Activated CD8-positive, alpha-beta T cell treated with anti-CD3 and anti-CD28 coated beads, Interleukin-2, amount 10 ng/mL, durations not matched to agents 7 days and 5 days (primary cell): ENCODE data around the gene WASF2. TPM values are rescaled to one million over a fixed set of nuclear protein-coding genes. Genes with fewer than 3 reads are reported as not detected.

ENCODE experiments used
- ATAC-seq: fragments of 150-1000 bp; cut with Tn5 transposase; one replicate; pipeline ENCODE4 v1.10.0; 2021; ENCODE audit warnings: moderate library complexity
- CTCF ChIA-PET: fragments of 350-600 bp; sonication (Branson Sonifier 250); formaldehyde crosslinking; loops from one replicate; lab custom pipeline; 2021; ENCODE audit warnings: antibody characterized with exemption; lab: Charles Lee
- POLR2A ChIA-PET: fragments of 350-600 bp; sonication (Branson Sonifier 250); formaldehyde crosslinking; loops from one replicate; lab custom pipeline; 2021; ENCODE audit warnings: antibody characterized with exemption; lab: Charles Lee
- DNase-seq: peaks from one replicate; pipeline ENCODE4 v3.0.0-alpha.2; 2020
- H3K27ac Mint-ChIP-seq: one replicate; pipeline ENCODE4 v1.8.0; 2021; ENCODE audit warnings: mild to moderate bottlenecking, mixed read lengths
- H3K27me3 Mint-ChIP-seq: one replicate; pipeline ENCODE4 v1.8.0; 2021; ENCODE audit warnings: low read depth, mixed read lengths
- H3K36me3 Mint-ChIP-seq: one replicate; pipeline ENCODE4 v1.8.0; 2021; ENCODE audit warnings: low read depth, mixed read lengths
- H3K4me1 Mint-ChIP-seq: one replicate; pipeline ENCODE4 v1.8.0; 2021; ENCODE audit warnings: low read depth, mixed read lengths
- H3K4me3 Mint-ChIP-seq: one replicate; pipeline ENCODE4 v1.8.0; 2021; ENCODE audit warnings: mild to moderate bottlenecking, mixed read lengths
- H3K9me3 Mint-ChIP-seq: one replicate; pipeline ENCODE4 v1.8.0; 2022; ENCODE audit warnings: mixed read lengths; ENCODE audit not compliant: insufficient read depth
- total RNA-seq, 2 experiments: library from RNA; stranded (reverse); gene quantifications; one replicate each; pipeline ENCODE4 v1.2.3, GENCODE V29; 2021

WASF2 gene
- total RNA-seq, 2 experiments from 2014 or later = 120 to 127 TPM

DNA sequence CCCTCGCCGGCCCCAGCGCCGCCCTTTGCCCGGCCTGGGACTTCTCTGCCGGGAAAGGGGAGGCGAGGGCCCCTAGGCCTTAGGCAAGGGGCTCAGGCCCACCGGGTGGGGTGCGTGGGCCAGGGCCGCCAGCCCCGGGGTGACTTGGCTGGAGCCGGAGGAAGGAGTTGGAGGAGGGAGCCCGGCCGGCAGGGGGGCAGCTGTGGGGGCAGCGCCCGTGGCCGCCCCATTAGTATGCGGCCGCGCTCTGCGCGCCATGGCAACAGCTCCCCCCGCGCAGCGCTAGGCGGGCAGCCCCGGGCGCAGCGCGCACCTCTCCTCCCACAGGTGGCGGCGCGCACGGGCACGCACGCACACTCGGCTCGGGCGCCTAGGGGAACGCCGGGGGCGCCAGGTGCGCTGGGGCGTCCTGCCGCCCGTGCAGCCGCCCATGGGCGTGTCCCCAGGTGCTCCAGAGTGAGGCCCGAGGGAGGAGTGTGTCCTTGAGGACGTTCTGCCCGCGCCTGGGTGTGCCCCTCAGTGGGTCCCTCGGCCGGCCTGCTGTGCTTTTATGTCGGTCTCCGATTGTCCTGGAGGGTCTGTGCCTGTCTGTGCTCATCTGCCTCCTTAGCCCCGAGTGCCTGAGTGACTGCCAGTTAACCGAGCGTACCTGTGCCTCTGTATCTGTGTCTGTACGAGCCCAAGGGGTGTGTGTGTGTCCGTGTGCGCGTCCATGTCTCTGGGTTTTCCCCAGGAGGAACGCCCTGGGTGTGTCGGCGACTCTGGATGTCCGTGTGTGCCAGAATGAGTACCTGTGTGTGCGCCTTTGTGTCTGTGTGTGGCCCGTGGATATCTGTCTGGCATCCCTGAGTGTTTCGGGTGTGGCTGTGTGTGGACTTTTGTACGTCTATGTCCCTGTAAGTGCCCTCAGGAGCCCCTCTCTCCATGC is 38.2 kb upstream of the WASF2 start:
- ChIA-PET CTCF (interaction anchor here (2.1 to 2.9 kb wide), 2 partner anchors 28 to 135 kb away, joined by 7 to 13 read pairs; no protein-coding TSS in a partner anchor), POLR2A (no interaction called here)
- H3K9me3 Mint-ChIP-seq = no peaks in the 10 kb centered on the region
- peaks cover 61% of the 10 kb centered on the region for H3K4me1 Mint-ChIP-seq
- DNase-seq (peak; percentile 42), ATAC-seq (peak; percentile 14)
- peak overlapping the region; percentile 34 for H3K4me3 Mint-ChIP-seq
- H3K27ac Mint-ChIP-seq = peak overlapping the region; percentile 31
- peaks cover 17% of the 10 kb centered on the region for H3K36me3 Mint-ChIP-seq
- H3K27me3 Mint-ChIP-seq = no peaks in the 10 kb centered on the region

DNA sequence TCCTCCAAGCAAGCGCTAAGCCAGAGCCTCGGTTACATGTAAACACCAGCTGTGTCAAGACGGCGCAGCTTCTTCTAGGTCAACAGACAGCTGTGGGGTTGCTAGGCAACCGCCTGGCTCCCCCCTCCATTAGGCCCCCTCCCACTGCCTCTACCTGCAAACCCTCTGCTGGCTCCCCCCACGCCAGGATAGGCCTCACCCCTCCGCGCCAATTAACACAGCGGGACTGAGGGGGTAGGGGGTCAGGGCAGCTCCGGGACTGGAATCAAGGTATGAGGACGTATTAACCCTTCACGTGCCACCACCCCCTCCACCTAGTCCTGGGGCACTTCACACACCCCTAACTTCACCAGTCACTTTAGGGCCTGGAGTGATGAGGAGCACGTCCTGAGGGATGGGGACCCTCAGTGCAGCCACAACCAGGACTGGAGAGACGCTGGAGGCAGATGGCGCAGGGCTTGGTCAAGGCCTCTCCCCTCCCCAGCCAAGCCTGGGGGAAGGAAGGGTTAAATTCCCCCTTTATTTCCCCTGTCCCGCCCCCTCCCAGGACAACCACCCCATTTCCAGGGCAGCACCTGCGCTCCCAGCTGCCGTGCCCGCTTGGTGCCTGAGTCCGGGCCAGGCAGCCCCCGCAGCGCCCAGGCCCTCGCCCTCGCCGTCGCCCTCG is 37.4 kb upstream of the WASF2 start:
- H3K27ac Mint-ChIP-seq = no peak overlapping the region
- POLR2A ChIA-PET = interaction anchor here (0.9 kb wide), 1 partner anchor 12 kb away, joined by 3 read pairs; no protein-coding TSS in a partner anchor
- peaks cover 60% of the 10 kb centered on the region for H3K4me1 Mint-ChIP-seq
- no peak for ATAC-seq
- H3K9me3 Mint-ChIP-seq = no peaks in the 10 kb centered on the region
- peaks cover 16% of the 10 kb centered on the region for H3K36me3 Mint-ChIP-seq
- H3K4me3 Mint-ChIP-seq = peak overlapping the region; percentile 13
- no peaks in the 10 kb centered on the region for H3K27me3 Mint-ChIP-seq
- CTCF ChIA-PET = interaction anchor here (2.9 to 7.1 kb wide), 2 partner anchors 79 to 136 kb away, joined by 13 to 97 read pairs; partner anchors contain the start of gene AHDC1
- peak; percentile 60 for DNase-seq

DNA sequence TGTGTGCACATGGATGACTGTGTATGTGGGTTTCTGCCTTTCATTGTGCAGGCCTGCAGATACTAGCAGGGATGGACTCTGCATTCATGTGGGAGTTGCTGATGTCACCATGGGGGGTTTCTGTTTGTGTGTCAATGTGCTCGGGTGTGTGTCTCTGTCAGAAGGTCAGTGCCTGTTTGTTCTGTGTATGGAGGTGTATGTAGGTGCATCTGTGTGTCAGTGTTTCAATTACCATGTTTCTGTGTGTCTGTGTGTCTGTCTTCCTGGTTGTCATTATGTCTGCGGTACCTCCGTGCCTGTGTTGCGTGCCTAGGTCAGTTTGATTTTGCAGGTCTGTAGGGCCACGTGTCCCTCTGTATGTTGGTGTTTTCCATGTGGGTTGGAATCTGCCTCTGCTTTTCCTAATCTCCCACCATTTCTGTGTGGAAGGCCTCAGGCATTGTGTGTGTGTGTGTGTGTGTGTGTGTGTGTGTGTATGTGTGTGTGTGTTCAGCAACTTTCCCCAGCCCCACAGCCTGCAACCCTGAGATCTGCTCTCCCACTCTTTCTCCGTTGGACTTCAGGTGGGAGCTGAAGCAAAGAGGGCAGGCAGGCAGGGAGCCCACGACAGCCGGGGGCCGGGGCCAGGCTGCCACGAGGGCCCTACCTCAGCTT is 36.7 kb upstream of the WASF2 start:
- peaks cover 60% of the 10 kb centered on the region for H3K4me1 Mint-ChIP-seq
- CTCF ChIA-PET = interaction anchor here (1.1 to 7.1 kb wide), 8 partner anchors 31 to 136 kb away, joined by 3 to 97 read pairs (median 12); partner anchors contain the start of gene AHDC1
- POLR2A ChIA-PET = interaction anchor here (0.9 to 5.9 kb wide), 5 partner anchors 11 to 92 kb away, joined by 3 to 51 read pairs (median 5); partner anchors contain the start of gene WASF2
- no peak for DNase-seq
- no peaks in the 10 kb centered on the region for H3K27me3 Mint-ChIP-seq
- H3K27ac Mint-ChIP-seq = peak overlapping the region; percentile 65
- H3K9me3 Mint-ChIP-seq = no peaks in the 10 kb centered on the region
- no peak for ATAC-seq
- peak overlapping the region; percentile 66 for H3K4me3 Mint-ChIP-seq
- H3K36me3 Mint-ChIP-seq = peaks cover 11% of the 10 kb centered on the region

DNA sequence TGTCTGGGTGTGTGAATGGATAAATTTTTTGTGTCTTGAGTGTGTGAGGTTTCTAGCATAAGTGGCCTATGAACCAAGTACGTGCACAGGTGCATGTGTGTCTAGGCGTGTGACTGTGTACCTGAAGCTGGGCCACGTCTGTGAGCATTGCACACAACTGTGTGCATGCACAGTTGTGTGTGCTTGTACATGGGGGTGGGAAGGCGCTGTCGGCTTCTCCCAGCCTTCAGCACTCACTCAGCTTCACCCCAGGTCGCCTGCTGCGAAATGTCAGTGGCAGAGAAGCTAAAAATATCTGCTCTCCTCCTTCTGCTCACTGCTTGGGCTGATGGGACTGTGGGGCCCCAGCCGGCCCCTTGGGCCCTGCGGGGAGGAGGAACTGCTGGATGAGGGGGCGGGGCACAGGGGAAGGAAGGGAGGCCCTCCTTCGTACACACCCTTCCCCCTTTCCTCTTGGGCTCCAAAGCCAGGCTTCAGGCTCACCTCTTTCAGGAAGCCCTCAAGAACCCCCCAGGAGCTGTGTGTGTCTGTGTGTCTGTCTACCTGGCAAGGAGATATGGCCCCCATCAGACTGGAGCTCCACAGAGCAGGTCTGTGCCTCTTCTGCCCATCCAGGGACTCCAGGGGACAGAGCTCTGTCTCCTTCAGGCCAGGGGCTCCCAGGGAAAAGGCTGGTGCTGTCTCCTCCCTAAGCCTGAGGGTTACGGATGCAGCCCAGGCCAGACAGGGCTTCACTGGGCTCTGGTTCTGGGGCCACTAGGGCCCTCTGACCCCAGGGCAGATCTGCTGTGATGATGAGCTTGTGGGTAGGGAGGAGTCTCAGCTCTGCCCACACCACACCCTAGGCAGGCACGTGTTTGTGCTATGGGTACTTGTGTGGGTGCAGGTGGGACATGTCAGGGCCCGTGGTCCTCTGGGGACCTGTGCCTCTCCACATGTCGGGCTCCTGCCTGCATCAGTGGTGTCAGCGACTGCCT is 35.6 kb upstream of the WASF2 start:
- Mint-ChIP-seq H3K4me1 (peaks cover 67% of the 10 kb centered on the region), H3K4me3 (peak overlapping the region; percentile 66), H3K27ac (peak overlapping the region; percentile 65), H3K36me3 (peaks cover 11% of the 10 kb centered on the region), H3K27me3 (no peaks in the 10 kb centered on the region), H3K9me3 (no peaks in the 10 kb centered on the region)
- ChIA-PET CTCF (interaction anchor here (0.6 to 7.1 kb wide), 12 partner anchors 10 to 137 kb away, joined by 3 to 97 read pairs (median 8); partner anchors contain the start of genes AHDC1 and WASF2), POLR2A (interaction anchor here (0.9 to 5.9 kb wide), 5 partner anchors 10 to 123 kb away, joined by 4 to 51 read pairs (median 5); partner anchors contain the start of gene WASF2)
- DNase-seq (peak; percentile 85), ATAC-seq (peak; percentile 56)

DNA sequence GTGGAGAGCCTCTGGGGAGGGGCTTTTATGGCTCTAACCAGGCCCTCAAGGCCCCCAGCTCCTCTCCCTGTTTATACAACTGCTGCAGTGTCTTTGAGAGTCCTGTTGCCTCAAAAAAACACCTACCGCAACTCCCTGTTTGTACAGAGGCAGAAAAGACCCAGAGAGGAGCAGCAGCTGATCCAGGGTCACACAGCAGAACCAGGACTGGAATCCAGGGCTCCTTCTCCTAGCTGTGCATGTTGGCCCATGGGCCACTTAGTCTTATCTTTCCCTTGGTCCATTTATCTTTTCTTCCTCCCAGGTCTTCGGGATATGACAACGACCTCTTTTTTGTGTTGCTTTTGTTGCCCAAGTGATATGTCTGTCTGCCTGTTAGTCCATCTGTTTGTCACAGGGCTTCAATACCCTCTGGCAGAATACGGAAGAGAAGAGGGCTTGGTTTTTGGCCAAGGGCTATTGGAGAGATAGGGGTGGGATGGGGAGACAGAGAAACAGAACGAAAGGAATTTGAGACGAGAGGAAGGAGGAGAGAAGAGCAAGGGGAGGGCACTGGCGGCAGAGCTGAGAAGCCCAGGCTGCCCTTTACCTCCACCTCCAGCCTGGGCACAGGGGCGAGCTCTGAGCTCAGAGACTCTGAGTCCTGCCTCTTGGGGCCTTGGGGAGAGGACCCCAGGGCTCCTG is 33.5 kb upstream of the WASF2 start:
- H3K27ac Mint-ChIP-seq = peak overlapping the region; percentile 93
- H3K36me3 Mint-ChIP-seq = peaks cover 8% of the 10 kb centered on the region
- POLR2A ChIA-PET = interaction anchor here (0.8 to 5.9 kb wide), 7 partner anchors 33 to 146 kb away, joined by 3 to 51 read pairs (median 3); partner anchors contain the start of gene WASF2
- no peaks in the 10 kb centered on the region for H3K27me3 Mint-ChIP-seq
- CTCF ChIA-PET = interaction anchor here (0.7 to 7.1 kb wide), 28 partner anchors 13 to 227 kb away, joined by 3 to 97 read pairs (median 6); partner anchors contain the start of genes AHDC1, IFI6 and WASF2
- H3K9me3 Mint-ChIP-seq = no peaks in the 10 kb centered on the region
- H3K4me3 Mint-ChIP-seq = peak overlapping the region; percentile 84
- peaks cover 77% of the 10 kb centered on the region for H3K4me1 Mint-ChIP-seq
- DNase-seq = no peak
- ATAC-seq = no peak

DNA sequence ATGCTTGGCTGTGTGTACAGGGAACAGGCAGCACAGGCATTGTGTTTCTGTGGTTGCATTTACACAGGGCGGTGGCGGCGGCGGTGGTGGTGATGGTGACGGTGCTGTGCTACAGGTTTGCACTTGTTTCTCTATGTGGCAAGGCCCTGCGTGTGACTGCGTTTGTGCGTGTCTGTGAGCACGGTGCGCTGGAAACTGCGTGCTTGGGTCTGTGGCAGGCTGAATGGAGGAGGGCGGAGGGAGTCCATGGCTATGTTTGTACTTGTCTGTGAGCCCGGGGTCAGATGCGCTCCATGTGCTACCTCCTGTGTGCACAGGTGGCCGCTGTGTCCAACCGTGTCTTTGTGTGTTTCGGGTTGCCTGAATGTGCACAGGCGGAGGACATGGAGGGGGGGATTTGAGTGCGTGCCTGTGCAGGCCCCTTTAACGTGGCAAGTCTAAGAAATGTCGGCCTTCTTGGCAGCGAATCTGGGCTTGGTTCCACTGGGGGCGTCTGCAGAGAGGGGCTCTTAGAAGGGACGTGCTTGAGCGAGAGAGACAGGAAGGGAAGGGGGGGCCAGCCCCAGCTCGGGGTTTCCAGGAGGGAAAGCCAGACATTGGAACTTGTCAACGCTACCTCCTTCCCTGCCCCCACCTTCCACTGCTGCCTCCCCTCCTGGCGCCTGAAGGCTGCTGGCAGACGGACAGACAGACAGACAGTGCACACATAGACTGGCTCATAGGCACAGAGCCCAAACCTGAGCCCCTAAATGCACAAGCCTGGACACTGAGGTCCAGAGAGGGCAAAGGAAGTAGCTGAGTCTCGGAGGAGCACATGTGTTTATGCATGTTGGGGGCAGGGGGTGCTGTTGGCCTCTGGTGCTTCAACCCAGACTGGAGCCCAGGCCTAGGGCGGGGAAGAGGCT is 32.7 kb upstream of the WASF2 start:
- H3K27me3 Mint-ChIP-seq = no peaks in the 10 kb centered on the region
- ChIA-PET POLR2A (interaction anchor here (0.6 to 5.9 kb wide), 10 partner anchors 15 to 180 kb away, joined by 3 to 51 read pairs (median 3); partner anchors contain the start of gene WASF2), CTCF (interaction anchor here (0.7 to 7.1 kb wide), 29 partner anchors 13 to 226 kb away, joined by 3 to 97 read pairs (median 5); partner anchors contain the start of genes AHDC1, IFI6 and WASF2)
- DNase-seq = peak; percentile 85
- H3K9me3 Mint-ChIP-seq = no peaks in the 10 kb centered on the region
- ATAC-seq = peak; percentile 52
- peak overlapping the region; percentile 84 for H3K4me3 Mint-ChIP-seq
- H3K27ac Mint-ChIP-seq = peak overlapping the region; percentile 93
- H3K36me3 Mint-ChIP-seq = peaks cover 8% of the 10 kb centered on the region
- peaks cover 81% of the 10 kb centered on the region for H3K4me1 Mint-ChIP-seq

DNA sequence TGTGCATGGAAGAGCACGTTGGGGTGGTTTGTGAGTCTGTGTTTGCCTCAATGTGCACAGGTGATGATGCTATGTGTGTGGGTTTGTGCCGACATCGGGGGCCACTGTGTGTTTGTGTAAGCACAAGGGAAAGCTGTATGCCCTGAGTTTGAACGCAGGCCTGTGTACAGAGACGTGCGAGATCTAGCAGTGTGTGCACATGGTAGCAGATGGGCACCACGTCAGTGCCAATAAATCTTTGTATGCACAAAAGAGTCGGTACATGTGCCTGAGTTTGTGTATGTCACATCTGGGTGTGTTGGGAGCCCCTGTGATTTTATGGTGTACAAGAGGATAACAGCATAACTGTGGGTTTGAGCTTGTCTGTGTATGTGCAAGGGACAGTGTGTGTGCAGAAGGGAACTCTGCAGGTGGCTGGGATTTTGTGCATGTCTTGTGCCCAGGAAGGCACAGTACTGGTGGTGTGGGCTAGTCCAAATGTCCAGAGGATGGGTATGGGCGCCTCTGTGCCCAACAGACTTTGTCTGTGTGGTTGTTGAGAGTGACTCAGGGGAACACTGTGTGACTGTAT is 32.0 kb upstream of the WASF2 start:
- Mint-ChIP-seq H3K4me3 (peak overlapping the region; percentile 84), H3K27me3 (no peaks in the 10 kb centered on the region), H3K27ac (peak overlapping the region; percentile 93), H3K36me3 (peaks cover 8% of the 10 kb centered on the region), H3K4me1 (peaks cover 80% of the 10 kb centered on the region), H3K9me3 (no peaks in the 10 kb centered on the region)
- ChIA-PET POLR2A (interaction anchor here (0.6 to 5.9 kb wide), 6 partner anchors 14 to 180 kb away, joined by 3 to 51 read pairs (median 4); partner anchors contain the start of genes SYTL1 and WASF2), CTCF (interaction anchor here (0.8 to 7.1 kb wide), 11 partner anchors 32 to 226 kb away, joined by 3 to 97 read pairs (median 11); partner anchors contain the start of genes AHDC1 and WASF2)
- ATAC-seq (peak; percentile 9), DNase-seq (peak; percentile 46)

DNA sequence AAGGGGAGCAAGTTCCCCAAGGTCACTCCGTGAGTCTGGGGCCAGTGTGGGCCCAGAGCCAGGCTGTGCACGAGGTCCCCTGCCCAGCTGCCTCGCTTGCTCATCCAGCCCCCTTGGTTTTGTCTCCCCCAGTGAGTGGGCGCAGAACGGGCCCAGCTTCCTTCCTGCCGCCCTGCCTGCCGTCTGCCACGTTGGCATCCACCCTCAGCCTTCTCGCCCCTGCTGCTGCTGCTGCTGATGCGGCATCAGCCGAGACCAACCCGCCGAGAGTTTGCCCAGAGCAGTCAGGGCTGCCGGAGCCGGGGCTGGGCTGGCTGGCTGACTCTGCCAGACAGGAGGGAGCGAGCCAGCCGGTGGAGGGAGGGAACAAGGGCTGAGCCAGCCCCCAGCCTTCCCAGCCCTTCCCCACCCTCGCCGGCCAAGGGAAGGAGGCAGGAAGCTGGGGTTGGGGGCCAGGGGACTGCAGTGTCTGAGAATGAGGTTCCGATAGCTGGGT is 31.4 kb upstream of the WASF2 start:
- peak; percentile 55 for DNase-seq
- Mint-ChIP-seq H3K27me3 (no peaks in the 10 kb centered on the region), H3K4me3 (peak overlapping the region; percentile 84), H3K27ac (peak overlapping the region; percentile 93), H3K36me3 (peaks cover 4% of the 10 kb centered on the region), H3K4me1 (peaks cover 76% of the 10 kb centered on the region), H3K9me3 (no peaks in the 10 kb centered on the region)
- POLR2A ChIA-PET = interaction anchor here (0.8 to 5.9 kb wide), 6 partner anchors 14 to 179 kb away, joined by 3 to 51 read pairs (median 4); partner anchors contain the start of genes SYTL1 and WASF2
- peak; percentile 11 for ATAC-seq
- CTCF ChIA-PET = interaction anchor here (0.7 to 7.1 kb wide), 16 partner anchors 31 to 225 kb away, joined by 3 to 97 read pairs (median 4); partner anchors contain the start of genes AHDC1 and WASF2
